ENCODE measurements around the gene CCDC14. TPM values are rescaled to one million over a fixed set of nuclear protein-coding genes. Genes with fewer than 3 reads are reported as not detected.

The CCDC14 gene, protein sequence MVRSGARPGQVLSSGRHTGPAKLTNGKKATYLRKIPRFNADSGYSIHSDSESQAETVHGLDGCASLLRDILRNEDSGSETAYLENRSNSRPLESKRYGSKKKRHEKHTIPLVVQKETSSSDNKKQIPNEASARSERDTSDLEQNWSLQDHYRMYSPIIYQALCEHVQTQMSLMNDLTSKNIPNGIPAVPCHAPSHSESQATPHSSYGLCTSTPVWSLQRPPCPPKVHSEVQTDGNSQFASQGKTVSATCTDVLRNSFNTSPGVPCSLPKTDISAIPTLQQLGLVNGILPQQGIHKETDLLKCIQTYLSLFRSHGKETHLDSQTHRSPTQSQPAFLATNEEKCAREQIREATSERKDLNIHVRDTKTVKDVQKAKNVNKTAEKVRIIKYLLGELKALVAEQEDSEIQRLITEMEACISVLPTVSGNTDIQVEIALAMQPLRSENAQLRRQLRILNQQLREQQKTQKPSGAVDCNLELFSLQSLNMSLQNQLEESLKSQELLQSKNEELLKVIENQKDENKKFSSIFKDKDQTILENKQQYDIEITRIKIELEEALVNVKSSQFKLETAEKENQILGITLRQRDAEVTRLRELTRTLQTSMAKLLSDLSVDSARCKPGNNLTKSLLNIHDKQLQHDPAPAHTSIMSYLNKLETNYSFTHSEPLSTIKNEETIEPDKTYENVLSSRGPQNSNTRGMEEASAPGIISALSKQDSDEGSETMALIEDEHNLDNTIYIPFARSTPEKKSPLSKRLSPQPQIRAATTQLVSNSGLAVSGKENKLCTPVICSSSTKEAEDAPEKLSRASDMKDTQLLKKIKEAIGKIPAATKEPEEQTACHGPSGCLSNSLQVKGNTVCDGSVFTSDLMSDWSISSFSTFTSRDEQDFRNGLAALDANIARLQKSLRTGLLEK
- total RNA-seq: 22.1 and 32.8 TPM in 2 replicates

DNA sequence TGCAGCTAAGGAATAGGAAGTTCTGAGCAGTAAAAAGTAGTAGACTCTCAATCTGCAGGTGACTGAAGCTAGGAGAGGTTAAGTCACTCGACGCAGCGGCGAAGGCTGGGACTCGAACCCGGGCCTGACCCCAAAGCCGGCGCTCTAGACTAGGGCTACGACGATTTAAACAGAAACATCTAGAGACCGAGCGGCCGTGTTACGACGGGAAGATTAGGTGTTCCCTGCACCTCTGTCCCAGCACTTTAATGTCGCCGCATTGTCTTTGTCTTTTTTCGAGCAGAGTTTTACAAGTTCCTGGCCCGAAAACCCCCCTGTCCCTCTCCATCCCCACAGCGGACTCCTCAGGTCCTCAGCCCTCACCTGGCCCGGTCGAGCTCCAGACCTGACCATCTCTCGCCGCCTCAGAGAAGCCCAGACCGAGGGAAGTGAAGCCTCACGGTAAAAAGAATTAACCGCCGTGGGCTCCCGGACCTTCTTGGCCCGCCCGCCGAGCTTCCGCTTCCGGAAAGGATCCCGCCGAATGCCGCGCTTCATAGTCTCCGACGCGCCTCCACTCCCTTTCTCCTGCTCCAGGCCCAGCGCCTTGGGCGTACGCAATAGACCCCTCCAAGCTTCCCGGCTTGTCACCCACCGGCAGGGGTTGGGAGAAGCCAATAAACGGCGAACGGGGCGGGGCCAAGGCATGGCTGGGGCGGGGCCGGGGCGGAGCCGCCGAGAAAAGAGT lies at the start of gene CCDC14:
TSS of gene CCDC14 (minus strand) at position 449 of the 727 bp plus-strand sequence. CDS start at position 393, 56 bp downstream.

DNA sequence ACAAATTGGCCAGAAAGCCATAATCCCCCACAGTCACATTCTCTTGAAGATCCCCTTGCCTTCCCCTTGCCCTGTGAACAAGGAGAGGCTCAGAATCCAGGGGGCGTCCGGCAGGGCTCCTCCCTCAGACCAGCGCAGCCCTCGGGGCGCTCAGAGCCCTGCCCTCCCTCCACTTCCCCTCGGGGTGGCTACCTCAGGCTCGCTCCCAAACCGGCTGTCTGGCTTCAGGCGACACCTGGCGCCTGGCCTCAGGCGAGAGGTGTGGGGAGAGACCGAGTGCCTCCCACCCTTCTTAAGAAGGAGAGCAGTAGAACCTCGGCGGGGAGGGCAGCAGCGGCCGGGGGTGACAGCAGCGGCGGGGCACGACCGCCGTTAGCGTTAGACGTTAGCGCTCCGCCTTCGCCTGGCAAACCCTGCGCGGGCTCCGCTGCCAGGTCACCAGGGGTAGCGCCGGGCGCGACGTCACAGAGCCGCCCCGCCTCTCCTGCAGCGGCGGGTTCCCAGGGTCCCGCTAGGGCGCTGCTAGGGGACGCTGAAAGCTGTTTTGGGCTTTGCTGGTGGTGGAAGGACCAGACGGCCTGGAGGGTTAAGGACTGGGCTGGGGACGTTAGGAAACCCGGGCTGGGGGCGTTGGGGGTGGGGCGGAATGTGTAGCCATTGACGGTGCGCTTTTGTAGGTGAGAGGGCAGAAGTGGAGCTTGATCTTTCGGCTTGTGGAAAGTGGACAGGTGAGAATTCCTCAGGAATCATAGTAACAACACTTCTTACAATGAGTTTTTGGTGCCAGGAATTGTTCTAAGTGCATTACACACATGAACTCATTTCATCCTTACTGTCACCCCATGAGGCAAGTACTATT lies 30.9 kb upstream of the CCDC14 start, which contains the start of gene ROPN1:
TSS of gene ROPN1 (minus strand) at position 395 of the 859 bp plus-strand sequence. CDS start 11,643 bp downstream, outside the sequence.

DNA sequence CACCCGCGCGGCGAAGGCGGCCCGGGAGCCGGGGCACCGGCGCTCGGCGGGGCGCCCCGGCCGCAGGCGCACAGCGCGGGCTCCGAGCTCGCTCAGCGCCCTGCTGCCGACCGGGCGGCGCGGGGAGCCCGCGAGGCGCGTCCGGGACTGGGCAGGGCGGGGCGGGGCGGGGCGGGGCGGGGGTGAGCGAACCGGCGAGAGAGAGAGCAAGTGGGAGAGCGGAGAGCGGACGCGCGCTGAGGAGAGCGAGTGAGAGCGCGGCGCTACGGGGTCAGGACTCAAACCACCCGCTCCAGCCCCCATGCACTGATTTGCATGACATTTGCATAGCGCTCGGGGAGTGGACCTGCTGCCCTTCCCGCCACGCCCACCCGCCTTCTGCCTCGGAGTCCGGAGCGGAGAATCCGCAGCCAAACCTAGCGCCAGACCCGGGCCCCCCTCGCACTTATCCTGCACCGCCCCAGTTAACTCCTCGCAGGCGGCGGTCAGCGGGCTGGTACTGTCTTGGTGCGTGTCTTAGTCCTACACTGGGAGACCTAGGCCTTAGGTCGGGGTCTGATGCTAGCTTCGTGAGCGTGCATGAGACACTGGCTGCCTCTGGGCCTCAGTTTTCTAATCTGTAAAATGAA lies 76.7 kb downstream of the CCDC14 start, which contains the start of gene MYLK:
TSS of gene MYLK (minus strand) at position 130 of the 629 bp plus-strand sequence. CDS start 90,491 bp downstream, outside the sequence.

Other genes with a start within 250 kb of the CCDC14 start
- gene MYLK, start 76.9 kb downstream of the CCDC14 start, total RNA-seq: 443 and 524 TPM in 2 replicates
- not detected in 2 replicates for gene ROPN1, start 30.9 kb upstream of the CCDC14 start, total RNA-seq
- 2.0 and 3.3 TPM in 2 replicates for gene KALRN, start 72.1 kb upstream of the CCDC14 start, total RNA-seq

All from bronchial smooth muscle cell (primary cell).